Uterus (tissue), 2 donors: ENCODE data around the gene TARDBP.

Source experiments
- POLR2A ChIP-seq, 2 donors: fragments of 450-650 bp; IDR thresholded peaks; one replicate each; pipeline ENCODE4 v1.6.1; 2016; ENCODE audit warnings: antibody characterized with exemption in 2 of 2, mild to moderate bottlenecking in 1 of 2, moderate library complexity in 1 of 2
- TF ChIP-seq, protein P1 (sequence below), 4 experiments: fragments of 200-600 bp in 2 of 4; fragments of 450-650 bp in 2 of 4; sonication (generic) in 2 of 4; IDR thresholded peaks; one replicate each; pipeline ENCODE4 v1.5.1; 2016 to 2019; ENCODE audit warnings: antibody characterized with exemption in 4 of 4, mild to moderate bottlenecking in 2 of 4, moderate library complexity in 1 of 4

DNA sequence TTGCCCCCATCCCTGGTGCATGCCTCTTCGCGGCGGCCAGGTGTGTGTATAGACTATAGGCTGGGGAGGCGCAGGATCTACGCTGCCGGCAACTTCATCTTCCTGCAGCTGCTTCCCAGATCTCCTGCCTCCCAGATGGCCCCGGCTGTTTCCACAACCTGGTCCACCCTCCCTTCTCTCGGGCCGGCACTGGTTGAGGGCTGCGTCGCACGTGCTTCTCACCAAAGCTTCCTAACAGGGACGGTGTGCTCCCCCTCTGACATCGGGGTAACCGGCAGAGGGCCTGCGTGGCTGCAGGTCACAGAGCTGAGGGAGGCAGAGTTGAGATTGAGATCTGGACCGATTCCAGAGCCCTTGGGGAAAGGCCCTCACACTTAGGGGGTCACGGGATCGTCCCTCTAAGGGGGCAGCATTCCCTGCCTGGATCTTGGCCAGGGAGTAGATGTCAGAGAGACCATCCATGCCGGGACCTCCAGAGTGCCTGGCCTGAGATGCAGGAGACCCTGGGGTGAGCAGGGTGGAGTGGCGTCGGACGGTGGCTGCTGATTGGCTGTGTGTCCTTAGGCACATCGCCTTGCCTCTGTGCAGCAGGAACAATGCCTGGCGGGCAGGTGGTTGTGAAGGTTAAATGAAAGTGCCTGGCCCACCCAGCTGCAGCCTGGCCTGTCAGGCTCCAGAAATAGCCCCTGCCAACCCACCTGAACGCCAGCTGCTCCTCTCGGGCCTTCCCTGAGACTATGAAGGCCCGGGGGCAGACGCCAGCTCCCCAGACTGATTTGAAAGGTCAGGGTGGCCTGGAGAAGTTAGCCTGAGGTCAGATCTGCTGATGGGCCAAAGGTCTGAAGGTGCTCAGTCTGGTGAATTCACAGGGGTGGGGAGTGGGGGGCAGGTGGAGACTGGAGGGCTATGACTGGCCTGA is 40.6 kb downstream of the TARDBP start:
- TF ChIP-seq, protein P1, sequence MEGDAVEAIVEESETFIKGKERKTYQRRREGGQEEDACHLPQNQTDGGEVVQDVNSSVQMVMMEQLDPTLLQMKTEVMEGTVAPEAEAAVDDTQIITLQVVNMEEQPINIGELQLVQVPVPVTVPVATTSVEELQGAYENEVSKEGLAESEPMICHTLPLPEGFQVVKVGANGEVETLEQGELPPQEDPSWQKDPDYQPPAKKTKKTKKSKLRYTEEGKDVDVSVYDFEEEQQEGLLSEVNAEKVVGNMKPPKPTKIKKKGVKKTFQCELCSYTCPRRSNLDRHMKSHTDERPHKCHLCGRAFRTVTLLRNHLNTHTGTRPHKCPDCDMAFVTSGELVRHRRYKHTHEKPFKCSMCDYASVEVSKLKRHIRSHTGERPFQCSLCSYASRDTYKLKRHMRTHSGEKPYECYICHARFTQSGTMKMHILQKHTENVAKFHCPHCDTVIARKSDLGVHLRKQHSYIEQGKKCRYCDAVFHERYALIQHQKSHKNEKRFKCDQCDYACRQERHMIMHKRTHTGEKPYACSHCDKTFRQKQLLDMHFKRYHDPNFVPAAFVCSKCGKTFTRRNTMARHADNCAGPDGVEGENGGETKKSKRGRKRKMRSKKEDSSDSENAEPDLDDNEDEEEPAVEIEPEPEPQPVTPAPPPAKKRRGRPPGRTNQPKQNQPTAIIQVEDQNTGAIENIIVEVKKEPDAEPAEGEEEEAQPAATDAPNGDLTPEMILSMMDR (IDR thresholded peaks at IDR 0.05) = no peak
- no peak for TF ChIP-seq POLR2A (IDR thresholded peaks at IDR 0.05)
